Measurements from ENCODE around the gene RUNX2. TPM values are rescaled to one million over a fixed set of nuclear protein-coding genes. Genes with fewer than 3 reads are reported as not detected.
A peak's percentile ranks its signal among the peaks of the same experiment; 100 is the strongest.

RUNX2 gene
- total and polyA plus RNA-seq, 4 donors = 1.8 to 6.7 (median 3.2) TPM

DNA sequence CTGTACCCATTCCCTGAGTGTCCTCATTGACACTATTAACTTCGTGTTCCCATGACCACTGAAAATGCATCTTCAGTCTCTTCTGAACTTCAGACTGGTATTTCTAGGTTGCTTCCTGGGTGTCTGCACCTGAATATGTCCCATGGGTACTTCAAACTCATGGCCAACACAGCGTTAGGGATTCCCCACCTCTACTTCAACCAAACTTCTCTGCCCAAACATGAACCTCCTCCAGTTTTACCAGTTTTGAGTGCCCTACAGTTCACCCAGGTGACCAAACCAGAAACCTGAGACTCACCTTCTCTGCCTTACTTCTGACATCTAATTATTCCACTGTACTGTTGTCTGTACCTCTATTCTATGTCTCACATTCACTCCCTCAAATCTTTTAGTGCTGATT, 149.1 kb downstream of the RUNX2 start:
- ATAC-seq (ENCODE audit: insufficient read depth, low FRiP score) (no peak), DNase-seq (no peak)
- Histone ChIP-seq H3K36me3 (ENCODE audit: control insufficient read depth in 4 of 4, insufficient read depth in 4 of 4, low read length in 4 of 4) (no peaks in the 10 kb centered on the region), H3K27ac (ENCODE audit: low read depth in 1 of 2, low read length in 1 of 2) (no peak overlapping the region), H3K9me3 (ENCODE audit: control insufficient read depth in 4 of 4, insufficient read depth in 3 of 4, low read length in 3 of 4) (no peaks in the 10 kb centered on the region), H3K27me3 (ENCODE audit: control insufficient read depth in 3 of 3, insufficient read depth in 3 of 3, low read length in 2 of 3) (no peaks in the 10 kb centered on the region), H3K4me3 (no peak overlapping the region), H3K9ac (ENCODE audit: insufficient read depth in 1 of 2, low read length in 2 of 2) (no peak overlapping the region), H3K4me1 (ENCODE audit: control insufficient read depth in 5 of 5, insufficient read depth in 5 of 5, low read length in 5 of 5) (peaks cover 0 to 39% (median 16%) of the 10 kb centered on the region in 5 donors)
- 69 to 90% methylated on average over 2 of the region's 2 CpGs for WGBS, 2 donors
- TF ChIP-seq, protein P1, sequence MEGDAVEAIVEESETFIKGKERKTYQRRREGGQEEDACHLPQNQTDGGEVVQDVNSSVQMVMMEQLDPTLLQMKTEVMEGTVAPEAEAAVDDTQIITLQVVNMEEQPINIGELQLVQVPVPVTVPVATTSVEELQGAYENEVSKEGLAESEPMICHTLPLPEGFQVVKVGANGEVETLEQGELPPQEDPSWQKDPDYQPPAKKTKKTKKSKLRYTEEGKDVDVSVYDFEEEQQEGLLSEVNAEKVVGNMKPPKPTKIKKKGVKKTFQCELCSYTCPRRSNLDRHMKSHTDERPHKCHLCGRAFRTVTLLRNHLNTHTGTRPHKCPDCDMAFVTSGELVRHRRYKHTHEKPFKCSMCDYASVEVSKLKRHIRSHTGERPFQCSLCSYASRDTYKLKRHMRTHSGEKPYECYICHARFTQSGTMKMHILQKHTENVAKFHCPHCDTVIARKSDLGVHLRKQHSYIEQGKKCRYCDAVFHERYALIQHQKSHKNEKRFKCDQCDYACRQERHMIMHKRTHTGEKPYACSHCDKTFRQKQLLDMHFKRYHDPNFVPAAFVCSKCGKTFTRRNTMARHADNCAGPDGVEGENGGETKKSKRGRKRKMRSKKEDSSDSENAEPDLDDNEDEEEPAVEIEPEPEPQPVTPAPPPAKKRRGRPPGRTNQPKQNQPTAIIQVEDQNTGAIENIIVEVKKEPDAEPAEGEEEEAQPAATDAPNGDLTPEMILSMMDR (IDR thresholded peaks at IDR 0.05; ENCODE audit: control extremely low read depth, extremely low read depth) = no peak

DNA sequence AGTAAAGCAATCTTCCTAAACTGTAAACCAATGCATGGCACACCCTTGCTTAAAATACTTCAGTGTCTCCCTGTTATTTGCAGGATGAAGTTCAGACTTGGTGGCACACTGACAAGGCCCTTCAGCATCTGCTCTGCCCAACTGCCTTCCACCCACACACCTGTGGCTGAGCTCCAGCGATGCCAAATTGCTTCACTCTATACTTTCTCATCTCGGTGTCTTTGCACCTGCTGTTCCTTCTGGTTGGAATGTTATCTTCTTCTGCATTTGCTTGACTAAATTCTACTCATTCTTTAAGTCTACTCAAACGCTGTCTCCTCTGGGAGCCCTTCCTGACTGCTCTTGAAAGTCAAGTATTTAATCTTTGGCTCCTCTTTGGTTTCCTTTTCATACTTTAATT, 149.7 kb downstream of the RUNX2 start:
- peaks cover 0 to 35% (median 12%) of the 10 kb centered on the region in 5 donors for H3K4me1 ChIP-seq (ENCODE audit: control insufficient read depth in 5 of 5, insufficient read depth in 5 of 5, low read length in 5 of 5)
- H3K4me3 ChIP-seq = no peak overlapping the region
- DNase-seq (no peak), ATAC-seq (ENCODE audit: insufficient read depth, low FRiP score) (no peak)
- no peaks in the 10 kb centered on the region for H3K9me3 ChIP-seq (ENCODE audit: control insufficient read depth in 4 of 4, insufficient read depth in 3 of 4, low read length in 3 of 4)
- no peaks in the 10 kb centered on the region for H3K27me3 ChIP-seq (ENCODE audit: control insufficient read depth in 3 of 3, insufficient read depth in 3 of 3, low read length in 2 of 3)
- TF ChIP-seq, protein P1 (IDR thresholded peaks at IDR 0.05; ENCODE audit: control extremely low read depth, extremely low read depth) = no peak
- 37 to 48% methylated on average over 3 of the region's 3 CpGs for WGBS, 2 donors
- H3K9ac ChIP-seq (ENCODE audit: insufficient read depth in 1 of 2, low read length in 2 of 2) = no peak overlapping the region
- no peaks in the 10 kb centered on the region for H3K36me3 ChIP-seq (ENCODE audit: control insufficient read depth in 4 of 4, insufficient read depth in 4 of 4, low read length in 4 of 4)
- no peak overlapping the region for H3K27ac ChIP-seq (ENCODE audit: low read depth in 1 of 2, low read length in 1 of 2)

DNA sequence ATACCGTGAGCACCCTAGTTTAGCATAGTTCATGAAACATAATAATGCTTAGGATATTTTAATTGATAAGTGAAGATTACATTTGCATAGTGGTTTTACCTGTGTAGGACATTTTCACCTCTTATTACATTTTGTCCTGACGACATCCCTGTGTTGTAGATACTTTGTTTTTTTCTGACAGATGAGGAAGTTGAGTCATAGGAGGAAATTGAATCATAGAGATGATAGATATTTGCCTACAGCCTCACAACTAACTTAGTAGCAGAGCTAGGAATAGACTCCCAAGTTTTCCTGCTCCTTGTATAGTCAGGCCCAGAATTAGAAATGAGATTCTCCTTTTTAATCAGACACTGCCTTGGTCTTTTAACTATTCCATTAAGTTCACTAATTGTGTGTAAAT, 150.1 kb downstream of the RUNX2 start:
- Histone ChIP-seq H3K36me3 (ENCODE audit: control insufficient read depth in 4 of 4, insufficient read depth in 4 of 4, low read length in 4 of 4) (no peaks in the 10 kb centered on the region), H3K9ac (ENCODE audit: insufficient read depth in 1 of 2, low read length in 2 of 2) (no peak overlapping the region), H3K4me3 (no peak overlapping the region), H3K4me1 (ENCODE audit: control insufficient read depth in 5 of 5, insufficient read depth in 5 of 5, low read length in 5 of 5) (peaks cover 0 to 37% (median 10%) of the 10 kb centered on the region in 5 donors), H3K27ac (ENCODE audit: low read depth in 1 of 2, low read length in 1 of 2) (no peak overlapping the region), H3K27me3 (ENCODE audit: control insufficient read depth in 3 of 3, insufficient read depth in 3 of 3, low read length in 2 of 3) (no peaks in the 10 kb centered on the region), H3K9me3 (ENCODE audit: control insufficient read depth in 4 of 4, insufficient read depth in 3 of 4, low read length in 3 of 4) (no peaks in the 10 kb centered on the region)
- whole genome bisulfite sequencing, 2 donors = 36 to 46% methylated on average over 2 of the region's 2 CpGs
- TF ChIP-seq, protein P1 (IDR thresholded peaks at IDR 0.05; ENCODE audit: control extremely low read depth, extremely low read depth) = no peak
- no peak for DNase-seq
- peak; percentile 20 for ATAC-seq (ENCODE audit: insufficient read depth, low FRiP score)

Measured in lung (tissue), 12 donors.